HG02885 (cell line): Measurements from ENCODE around the gene CR1.
"Not testable (repeated sequence)": the region's sequence is repeated elsewhere in the genome, so short reads cannot be mapped to it uniquely, and the experiment has no call there.

ENCODE experiments used
- ATAC-seq: cut with Tn5 transposase; IDR thresholded peaks from one replicate; pipeline ENCODE4 v1.9.1; 2021; ENCODE audit warnings: mild to moderate bottlenecking; ENCODE audit not compliant: unreplicated experiment, poor library complexity

CR1 gene

GRCh38 chr1:207578796-207579435 is 83.0 kb downstream of the CR1 start:
- no peak for ATAC-seq

- peak; percentile 73 for ATAC-seq
Measured at GRCh38 chr1:207579436-207579799, 83.5 kb downstream of the CR1 start.

GRCh38 chr1:207581496-207582153 is 85.7 kb downstream of the CR1 start:
- no peak for ATAC-seq

- ATAC-seq = not testable (repeated sequence)
Measured at GRCh38 chr1:207589506-207589905, 93.5 kb downstream of the CR1 start.

GRCh38 chr1:207591205-207591604 is 95.2 kb downstream of the CR1 start:
- not testable (repeated sequence) for ATAC-seq

- ATAC-seq = not testable (repeated sequence)
Measured at GRCh38 chr1:207594095-207594494, 98.1 kb downstream of the CR1 start.

GRCh38 chr1:207603777-207604176 is 107.8 kb downstream of the CR1 start:
- ATAC-seq = no peak

GRCh38 chr1:207605444-207606361 is 109.7 kb downstream of the CR1 start:
- ATAC-seq = no peak

GRCh38 chr1:207606362-207606755 is 110.4 kb downstream of the CR1 start:
- ATAC-seq = no peak

- ATAC-seq = no peak
Measured at GRCh38 chr1:207612762-207613161, 116.8 kb downstream of the CR1 start.

GRCh38 chr1:207619871-207620542 is 124.0 kb downstream of the CR1 start:
- peak; percentile 77 for ATAC-seq

GRCh38 chr1:207620543-207620893 is 124.6 kb downstream of the CR1 start:
- no peak for ATAC-seq

GRCh38 chr1:207625504-207626071 is 129.6 kb downstream of the CR1 start:
- ATAC-seq = not testable (repeated sequence)

GRCh38 chr1:207626972-207627337 is 131.0 kb downstream of the CR1 start:
- ATAC-seq = no peak

GRCh38 chr1:207627496-207627895 is 131.5 kb downstream of the CR1 start:
- ATAC-seq = no peak

GRCh38 chr1:207628776-207629175 is 132.8 kb downstream of the CR1 start:
- no peak for ATAC-seq

- ATAC-seq = no peak
Measured at GRCh38 chr1:207631137-207631536, 135.2 kb downstream of the CR1 start.

GRCh38 chr1:207633226-207633625 is 137.3 kb downstream of the CR1 start:
- ATAC-seq = no peak

- ATAC-seq = not testable (repeated sequence)
Measured at GRCh38 chr1:207633699-207634289, 137.8 kb downstream of the CR1 start.

- ATAC-seq = not testable (repeated sequence)
Measured at GRCh38 chr1:207634293-207634692, 138.3 kb downstream of the CR1 start.
